Breast epithelium (tissue), 3 donors: ENCODE results near the gene S100A10.

Experiments used
- POLR2A ChIP-seq: fragments of 450-650 bp; IDR thresholded peaks from one replicate; pipeline ENCODE4 v1.6.1; 2016; ENCODE audit warnings: antibody characterized with exemption, mild to moderate bottlenecking, moderate library complexity
- TF ChIP-seq, protein P1 (sequence below), 3 donors: fragments of 450-650 bp; IDR thresholded peaks; one replicate each; pipeline ENCODE4 v1.5.1; 2016 to 2017; ENCODE audit warnings: antibody characterized with exemption in 3 of 3, mild to moderate bottlenecking in 3 of 3, moderate library complexity in 3 of 3

DNA sequence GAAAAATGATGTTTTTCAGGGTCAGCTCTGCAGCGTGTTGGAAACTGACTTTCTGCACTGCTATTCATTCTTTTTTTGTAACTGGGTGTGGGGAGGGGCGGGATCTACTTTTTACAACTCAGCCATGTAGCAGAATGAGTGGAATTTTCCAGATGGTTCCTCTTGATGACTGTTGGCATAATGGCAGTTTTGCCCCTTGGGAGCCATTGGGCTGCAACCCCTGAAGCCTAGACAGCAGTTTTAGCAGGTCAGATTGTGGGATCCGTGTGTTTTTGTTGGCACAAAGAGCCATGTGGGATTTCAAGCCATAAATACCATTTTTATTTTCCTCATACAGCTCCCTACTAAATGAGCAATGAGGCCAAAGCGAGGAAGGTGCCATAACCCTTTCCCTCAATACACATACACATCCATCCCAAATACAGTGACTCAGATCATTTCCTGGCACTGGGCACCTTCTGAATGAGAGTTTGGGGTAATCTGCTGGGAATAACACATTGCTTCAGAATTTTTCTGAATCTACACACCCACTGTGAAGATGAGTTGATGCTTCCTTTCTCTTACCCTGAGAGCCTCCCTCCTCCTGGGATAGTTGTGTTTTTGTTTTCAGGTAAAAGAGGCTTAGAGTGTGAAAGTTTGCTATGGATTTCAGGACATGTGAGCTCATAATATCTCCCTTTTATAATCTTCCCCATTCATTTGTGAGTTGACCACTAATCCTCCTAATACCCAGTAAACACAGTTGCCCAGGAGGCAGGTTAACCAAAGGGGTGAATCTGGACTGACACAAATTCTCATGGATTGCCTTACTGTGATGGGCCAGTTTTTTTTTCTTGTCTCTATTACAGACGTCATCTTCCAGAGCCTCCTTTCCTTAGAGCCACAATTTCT, 13.1 kb downstream of the S100A10 start:
- TF ChIP-seq, protein P1, sequence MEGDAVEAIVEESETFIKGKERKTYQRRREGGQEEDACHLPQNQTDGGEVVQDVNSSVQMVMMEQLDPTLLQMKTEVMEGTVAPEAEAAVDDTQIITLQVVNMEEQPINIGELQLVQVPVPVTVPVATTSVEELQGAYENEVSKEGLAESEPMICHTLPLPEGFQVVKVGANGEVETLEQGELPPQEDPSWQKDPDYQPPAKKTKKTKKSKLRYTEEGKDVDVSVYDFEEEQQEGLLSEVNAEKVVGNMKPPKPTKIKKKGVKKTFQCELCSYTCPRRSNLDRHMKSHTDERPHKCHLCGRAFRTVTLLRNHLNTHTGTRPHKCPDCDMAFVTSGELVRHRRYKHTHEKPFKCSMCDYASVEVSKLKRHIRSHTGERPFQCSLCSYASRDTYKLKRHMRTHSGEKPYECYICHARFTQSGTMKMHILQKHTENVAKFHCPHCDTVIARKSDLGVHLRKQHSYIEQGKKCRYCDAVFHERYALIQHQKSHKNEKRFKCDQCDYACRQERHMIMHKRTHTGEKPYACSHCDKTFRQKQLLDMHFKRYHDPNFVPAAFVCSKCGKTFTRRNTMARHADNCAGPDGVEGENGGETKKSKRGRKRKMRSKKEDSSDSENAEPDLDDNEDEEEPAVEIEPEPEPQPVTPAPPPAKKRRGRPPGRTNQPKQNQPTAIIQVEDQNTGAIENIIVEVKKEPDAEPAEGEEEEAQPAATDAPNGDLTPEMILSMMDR (IDR thresholded peaks at IDR 0.05) = no peak
- no peak for TF ChIP-seq POLR2A
